GM19023 (cell line): Measurements from ENCODE around the gene WFDC6.

Experiments used
- ATAC-seq: cut with Tn5 transposase; IDR thresholded peaks from one replicate; pipeline ENCODE4 v1.9.1; 2021; ENCODE audit warnings: mild to moderate bottlenecking, moderate library complexity; ENCODE audit not compliant: unreplicated experiment

WFDC6 gene

DNA sequence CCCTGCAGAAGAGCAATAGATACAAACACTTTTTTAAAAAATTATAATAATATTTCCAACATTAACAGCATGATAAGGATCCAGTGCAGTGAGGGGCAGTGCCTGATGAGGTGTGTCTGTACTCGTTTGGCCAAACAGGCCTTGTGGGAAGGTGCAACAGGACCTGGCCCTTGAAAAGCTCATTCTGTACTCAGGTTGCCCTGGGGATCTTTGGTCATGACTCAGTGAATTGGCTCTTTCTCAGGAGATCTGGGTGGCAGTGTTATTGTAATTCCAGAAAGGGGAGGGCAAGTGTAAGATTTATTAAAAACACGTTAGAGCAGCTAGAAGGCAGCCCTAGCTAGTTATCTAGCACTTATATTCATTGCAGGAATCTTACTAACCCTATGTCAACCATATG lies 21.0 kb downstream of the WFDC6 start:
- no peak for ATAC-seq

DNA sequence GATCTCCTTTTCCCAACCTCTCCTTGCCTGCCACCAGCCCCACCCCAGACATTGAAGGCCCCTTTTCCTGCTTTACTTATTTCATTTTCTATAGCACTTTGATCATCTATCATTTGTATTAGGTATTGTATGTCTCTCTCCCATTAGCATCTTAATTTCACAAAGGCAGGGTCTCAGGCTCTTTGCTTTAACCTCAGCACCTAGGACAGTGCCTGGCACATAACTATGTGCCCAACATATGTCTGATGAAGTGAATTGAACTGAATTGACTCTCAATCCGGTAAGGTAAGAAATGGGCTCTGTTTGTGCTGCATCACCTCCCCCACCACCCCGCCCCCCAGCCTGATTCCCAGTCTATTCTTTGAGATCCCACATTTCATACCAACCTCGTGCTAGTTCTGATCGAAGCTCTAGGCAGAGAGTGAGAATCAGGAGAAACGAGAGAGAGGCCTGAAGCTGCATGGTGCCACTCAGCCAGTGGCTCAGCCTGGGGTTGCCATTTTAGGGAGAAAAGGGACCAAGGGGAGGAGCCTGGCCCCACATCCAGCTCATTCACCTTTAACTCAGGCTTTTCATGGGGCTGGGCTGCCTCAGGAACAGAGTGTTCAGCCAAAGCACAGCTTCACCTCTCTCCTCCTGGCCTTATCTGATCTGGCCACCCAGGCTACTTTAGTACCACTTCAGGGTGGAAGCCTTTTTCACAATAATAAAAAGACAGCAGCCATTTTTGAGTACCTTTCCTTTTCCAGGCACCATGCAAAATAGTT lies 24.0 kb downstream of the WFDC6 start, which contains the start of gene SPINT3:
Gene SPINT3 (minus strand): TSS at position 476 of the 767 bp plus-strand sequence. CDS start 14 bp downstream, at position 462.
- no peak for ATAC-seq

DNA sequence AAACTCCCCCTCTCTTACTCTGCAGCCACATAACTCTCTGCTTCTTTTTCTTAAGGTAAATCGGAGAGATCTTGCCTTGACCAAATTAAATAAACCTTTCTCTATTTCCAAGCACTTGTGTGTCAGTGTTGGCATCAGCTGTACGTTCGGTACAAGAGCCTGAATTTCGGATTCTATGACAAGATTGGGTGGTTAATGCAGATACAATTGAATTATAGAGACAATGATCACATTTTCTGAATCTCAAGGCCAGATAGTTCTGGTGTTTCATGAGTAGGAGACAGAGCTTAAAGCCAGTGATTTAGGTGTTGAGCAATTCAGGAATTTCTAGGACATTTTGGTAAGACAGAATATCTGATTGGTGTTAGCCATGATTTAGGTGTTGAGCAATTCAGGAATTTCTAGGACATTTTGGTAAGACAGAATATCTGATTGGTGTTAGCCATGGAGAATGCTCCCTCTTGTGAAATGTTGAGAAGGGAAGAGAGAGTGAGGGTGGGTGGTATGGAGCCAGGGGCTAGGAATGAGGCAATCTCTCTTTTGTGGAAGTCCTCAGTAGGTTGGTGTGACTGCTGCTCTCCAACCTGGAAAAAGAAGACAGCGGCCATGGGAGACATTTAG lies 28.9 kb downstream of the WFDC6 start:
- ATAC-seq: no peak

DNA sequence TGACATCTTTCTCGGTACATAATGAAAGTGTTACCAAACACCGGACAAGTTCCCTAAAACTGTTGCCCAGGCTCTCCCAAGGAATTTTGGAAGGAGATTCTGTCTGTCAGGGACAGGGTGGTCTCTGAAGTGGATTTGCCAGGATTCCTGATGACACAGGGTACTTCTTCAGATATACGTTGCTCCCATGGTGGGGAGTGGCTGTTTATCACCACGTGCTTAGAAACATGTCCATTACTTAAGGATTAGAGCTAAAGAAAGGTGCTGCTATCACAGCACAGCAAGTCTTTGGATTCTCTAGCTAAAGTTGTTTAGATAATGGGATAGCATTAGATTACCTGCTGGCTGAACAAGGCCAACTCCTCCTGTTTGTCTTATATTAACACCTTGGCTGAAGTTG lies 30.2 kb downstream of the WFDC6 start:
- no peak for ATAC-seq

DNA sequence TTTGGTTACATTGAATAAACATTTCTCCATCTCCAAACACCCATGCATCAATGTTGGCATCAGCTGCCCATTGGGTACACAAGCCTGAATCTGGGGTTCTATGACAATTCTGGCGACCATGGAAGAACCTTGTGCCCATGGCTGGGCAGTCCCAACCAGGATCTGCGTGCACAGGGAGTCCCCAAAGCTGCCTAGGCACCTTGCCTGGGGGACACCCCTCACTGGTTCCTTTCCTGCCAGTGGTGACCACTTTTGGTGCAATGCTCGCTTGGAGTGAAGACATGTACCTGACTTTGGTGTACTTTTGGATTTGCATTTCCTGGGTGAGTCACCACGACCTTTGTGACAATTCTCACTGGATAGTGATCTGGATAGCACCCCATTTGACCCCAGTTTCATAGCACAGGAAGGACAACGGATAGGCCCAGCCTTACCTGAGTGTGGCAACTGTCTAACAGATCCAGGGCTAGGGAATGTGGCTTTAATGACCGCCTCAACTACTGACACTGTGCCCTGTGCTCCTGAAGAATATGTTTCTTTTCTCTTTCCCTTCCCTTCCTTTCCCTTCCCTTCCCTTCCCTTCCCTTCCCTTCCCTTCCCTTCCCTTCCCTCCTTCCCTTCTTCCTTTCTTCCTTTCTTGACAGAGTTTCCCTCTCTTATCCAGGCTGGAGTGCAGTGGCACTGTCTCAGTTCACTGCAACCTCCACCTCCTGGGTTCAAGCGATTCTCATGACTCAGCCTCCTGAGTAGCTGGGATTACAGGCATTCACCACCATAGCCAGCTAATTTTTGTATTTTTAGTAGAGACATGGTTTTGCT lies 31.0 kb downstream of the WFDC6 start:
- ATAC-seq: no peak

DNA sequence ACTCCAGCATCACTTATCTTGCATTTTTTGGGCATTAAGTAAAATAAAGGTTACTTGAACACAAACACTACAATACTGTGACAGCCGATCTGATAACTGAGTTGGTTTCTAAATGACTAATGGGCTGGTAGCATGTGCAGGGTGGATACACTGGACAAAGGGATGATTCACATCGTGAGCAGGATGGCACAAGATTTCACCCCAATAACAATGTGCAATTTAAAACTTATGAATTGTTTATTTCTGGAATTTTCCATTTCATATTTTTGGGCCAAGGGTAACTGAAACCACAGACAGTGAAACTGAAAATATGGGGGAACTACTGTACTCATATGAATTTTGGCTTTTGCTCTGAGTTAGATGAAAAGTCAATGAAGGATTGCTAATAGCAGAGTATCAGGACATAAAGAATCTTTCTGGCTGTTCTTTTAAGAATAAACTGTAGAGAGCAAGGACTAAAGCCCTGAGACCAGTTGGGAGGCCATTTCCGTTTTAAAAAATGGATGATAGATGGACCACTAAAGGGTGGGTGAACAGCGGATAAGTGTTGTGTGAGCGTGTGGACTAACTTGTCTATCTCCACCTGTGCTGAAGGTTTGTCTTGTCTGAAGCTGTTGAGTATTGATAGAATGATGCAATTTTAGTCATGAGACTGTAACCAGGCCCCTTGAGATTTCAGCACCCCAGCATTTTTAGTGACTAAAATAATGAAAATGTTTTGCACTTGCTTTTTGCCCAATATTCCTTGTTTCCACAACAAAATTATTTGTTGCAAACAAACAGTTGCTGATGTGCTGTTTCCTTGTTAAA lies 32.1 kb downstream of the WFDC6 start:
- no peak for ATAC-seq

DNA sequence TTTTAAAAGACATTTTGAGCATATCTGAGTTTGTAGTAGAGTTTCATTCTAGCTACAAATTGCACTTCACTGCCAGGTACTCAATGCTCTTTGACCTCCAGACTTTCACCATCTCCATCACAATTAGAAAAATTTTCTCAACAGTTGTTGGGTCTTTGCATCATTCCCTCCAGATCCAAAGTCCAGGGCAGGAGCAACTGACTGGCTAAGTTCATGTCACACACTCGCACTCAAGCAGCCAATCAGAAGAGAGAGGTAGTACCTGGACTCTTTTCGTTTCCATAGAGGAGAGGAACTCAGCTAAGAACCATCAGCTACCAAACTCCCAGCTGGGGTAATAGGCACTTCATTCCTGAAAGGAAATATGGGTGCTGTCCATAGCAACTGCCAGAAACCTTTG lies 32.9 kb downstream of the WFDC6 start:
- no peak for ATAC-seq

DNA sequence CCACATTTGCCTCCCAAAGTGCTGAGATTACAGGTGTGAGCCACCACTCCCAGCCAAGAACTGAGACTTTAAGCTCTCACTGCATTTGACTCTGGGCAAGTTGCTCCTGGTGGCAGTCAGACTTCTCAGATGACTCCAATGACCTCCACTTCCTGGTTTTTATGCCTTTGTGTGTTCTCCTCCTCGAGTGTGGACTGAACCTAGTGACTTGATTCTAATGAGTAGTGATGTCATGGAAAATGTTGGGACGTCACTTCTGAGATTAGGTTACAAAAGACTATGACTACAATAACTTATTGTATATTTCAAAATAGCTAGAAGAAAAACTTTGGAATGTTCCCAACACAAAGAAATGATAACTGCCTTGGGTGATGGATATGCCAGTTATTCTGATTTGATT lies 35.9 kb downstream of the WFDC6 start:
- ATAC-seq: no peak

DNA sequence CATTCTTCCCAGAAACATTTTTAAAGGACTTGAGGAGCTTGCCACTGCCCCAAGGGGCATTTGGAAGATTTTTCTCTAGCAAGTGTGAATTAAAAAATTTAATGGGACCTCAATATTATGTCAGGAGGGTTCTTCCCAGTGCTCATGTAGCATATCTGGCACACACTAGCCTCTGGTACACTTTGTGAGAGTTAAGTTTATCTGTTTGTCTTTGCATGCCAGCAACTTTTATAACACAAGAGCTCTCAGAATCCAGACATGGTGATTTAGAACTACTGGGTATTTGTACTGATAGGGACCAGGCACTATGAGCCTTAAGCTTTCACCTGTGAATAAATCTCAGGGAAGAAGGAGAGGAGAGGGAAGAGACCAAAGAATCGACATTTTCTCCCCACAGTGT lies 36.7 kb downstream of the WFDC6 start:
- ATAC-seq: no peak

DNA sequence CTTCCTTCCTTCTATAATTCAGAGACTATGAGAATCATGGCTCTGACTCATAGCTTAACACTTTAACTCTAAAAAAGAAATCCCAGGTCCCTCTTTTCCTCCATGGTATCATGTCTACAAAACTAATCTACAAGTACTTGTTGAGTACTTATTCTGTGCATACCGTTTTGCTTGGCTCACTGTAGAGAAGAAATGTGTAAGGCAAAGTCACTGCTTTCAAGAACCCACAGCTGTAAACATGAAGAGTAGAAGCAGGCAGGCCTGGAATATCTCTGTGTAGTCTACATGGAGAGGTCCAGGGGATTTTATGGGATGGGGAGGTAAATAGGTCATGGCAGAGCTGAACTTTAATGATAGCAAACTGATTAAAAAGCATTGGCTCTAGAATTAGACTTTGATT lies 37.7 kb downstream of the WFDC6 start:
- no peak for ATAC-seq

DNA sequence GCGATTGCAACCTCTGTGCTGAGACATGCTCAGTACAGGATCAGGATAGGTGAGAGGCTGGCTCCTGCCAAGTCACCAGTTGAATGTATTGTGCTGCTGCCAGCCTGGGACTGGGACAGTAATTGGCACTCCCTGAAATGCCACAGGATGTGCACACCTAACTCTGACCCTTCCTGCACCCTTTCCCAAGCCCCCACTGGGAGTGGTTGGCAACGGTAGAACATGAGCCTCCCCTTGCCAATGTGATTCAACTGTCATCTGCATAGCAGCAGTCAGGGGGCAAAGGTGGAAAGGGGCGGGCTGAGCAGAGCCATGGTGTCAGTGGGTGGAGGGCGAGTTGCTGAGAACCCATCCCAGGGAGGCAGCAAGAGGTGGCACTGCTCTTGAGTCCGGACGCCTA lies 39.3 kb downstream of the WFDC6 start:
- ATAC-seq: no peak

DNA sequence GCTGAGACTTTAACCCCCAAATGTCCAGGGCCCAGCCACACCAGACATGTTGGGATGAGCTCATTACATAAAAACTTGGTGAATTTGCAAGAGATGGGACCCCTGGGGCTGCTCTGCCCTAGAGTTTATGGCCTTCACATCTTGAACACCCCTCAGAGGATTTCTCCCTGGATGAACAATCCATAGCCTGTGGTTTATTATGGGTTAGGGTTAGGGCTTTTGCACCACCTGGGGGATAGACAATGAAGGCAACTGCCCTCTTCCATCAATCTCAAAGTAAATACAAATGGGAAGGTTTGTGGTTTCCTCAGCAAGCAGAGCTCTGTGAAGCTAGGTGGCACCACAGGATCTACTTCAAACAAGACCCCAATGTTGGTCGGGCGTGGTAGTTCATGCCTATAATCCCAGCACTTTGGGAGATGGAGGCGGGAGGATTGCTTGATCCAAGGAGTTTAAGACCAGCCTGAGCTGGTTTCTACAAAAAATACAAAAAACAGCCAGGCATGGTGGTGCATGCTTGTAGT lies 41.2 kb downstream of the WFDC6 start:
- ATAC-seq: no peak

DNA sequence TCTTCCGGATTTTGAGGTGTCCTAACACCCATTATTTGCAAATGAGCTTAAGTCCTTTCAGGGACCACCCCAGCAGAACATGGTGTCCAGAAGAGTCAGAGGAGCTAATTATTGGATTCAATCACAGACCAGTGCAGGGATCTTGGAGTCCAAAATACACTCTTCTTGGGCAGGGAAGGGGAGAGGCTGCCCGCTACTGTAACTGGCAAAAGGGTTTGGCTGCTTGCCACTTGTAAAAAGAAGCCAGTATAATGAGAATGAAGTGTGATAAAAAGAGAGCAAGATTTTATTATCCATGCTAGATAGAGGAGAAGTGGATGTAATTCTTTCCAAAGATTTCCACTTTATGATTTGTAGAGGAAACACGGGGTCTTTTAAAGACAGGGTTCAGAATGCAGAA lies 43.1 kb downstream of the WFDC6 start:
- no peak for ATAC-seq

DNA sequence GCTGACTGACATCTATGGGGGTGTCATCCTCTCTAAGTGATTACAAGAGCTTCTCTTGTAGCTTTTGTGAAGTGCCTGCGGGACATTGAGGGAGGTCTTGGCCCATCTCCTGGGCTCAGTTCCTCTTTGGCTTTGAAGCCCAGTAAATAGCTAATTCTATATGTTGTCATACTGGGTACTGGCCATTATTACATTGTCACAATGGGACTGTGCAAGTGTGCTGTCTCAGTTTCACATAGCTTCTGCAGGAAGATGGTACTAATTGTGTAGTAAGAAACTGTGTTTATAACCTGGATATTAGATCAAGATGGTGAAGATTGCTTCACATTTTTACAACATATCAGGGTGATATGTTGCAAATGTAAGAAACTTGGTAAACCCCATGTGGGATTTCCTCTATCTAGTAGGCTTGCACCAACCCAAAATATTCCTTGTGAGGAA lies 43.8 kb downstream of the WFDC6 start:
- no peak for ATAC-seq

DNA sequence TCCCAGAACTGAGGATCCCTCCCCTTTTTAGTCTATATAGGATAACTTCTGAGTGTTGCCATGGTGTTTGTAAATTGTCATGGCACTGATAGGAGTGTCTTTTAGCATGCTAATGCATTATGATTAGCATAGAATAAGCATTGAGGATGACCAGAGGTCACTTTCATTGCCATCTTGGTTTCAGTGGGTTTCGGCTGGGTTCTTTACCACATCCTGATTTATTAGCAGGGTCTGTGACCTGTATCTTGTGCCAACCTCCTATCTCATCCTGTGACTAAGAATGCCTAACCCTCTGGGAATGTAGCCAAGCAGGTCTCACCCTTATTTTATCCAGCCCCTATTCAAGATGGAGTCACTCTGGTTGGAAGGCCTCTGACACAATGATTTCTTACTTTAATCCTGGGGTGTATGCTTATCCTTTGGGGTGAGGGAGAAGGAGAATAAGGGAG lies 50.2 kb downstream of the WFDC6 start:
- no peak for ATAC-seq

DNA sequence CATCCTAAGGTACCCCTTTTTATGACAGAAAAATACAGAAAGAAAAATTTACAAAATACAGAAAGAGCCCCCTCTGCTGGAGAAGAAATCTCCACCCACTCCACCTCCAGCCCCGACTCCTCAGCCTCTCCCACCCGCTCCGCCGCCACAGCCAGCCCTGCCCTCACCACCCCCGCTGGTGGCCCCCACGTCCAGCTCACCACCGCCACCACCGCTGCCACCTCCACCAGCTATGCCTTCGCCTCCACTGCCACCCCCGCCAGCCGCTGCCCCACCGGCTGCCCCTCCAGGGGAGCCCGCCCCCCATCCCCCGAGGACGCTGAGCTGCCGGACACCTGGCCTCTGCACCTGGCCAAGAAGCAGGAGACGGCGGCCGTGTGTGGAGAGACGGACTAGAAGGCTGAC lies 52.0 kb downstream of the WFDC6 start:
- ATAC-seq: no peak

DNA sequence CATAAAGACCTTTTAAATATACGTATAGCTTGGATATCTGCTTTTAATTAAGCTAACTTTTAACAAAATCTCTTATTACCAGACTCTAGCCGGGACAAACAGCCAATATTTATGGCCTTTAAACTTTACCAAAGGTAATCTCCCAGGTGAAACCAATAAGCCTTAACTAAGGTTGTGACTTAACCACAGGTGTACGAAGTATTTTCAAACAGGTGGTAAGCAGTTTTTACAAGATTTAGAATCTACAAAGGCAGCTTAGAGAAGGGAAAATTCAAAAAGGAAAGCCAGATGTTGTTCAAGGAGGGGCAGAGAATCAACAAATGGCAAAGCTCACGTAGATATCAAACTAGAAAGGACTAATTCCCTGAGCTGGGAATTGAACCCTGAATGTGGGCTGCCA lies 53.9 kb downstream of the WFDC6 start:
- no peak for ATAC-seq

DNA sequence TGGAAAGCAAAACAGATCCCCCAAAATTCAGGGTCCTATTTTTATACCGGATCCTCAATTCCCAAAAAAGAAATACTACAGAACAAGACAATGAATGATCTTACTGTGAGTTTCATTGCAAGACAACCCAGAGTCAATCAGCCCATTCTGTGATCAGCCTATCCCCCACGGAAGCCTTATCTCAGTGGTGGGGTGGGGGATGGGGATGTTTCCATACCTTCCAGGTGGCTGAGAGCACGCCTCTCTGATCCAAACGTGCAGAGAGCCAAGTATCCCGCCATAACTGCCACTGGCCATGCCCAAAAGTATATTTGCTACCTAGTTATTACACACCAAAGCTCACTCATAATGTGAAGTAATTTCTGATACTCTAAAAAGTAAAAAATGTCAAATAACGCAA lies 54.6 kb downstream of the WFDC6 start:
- ATAC-seq: no peak
